Ascending aorta (tissue), 2 donors: ENCODE measurements around the gene MGAT5. TPM values are rescaled to one million over a fixed set of nuclear protein-coding genes. Genes with fewer than 3 reads are reported as not detected.

Experiments used
- DNase-seq, 2 donors: peaks; one replicate each; pipeline ENCODE4 v3.0.0-alpha.2; 2019; ENCODE audit warnings: low spot score in 2 of 2
- H3K27ac ChIP-seq, 2 donors: fragments of 200-600 bp; sonication (generic); one replicate each; pipeline ENCODE4 v1.5.1; 2016 to 2017; ENCODE audit warnings: mild to moderate bottlenecking in 1 of 2
- H3K27me3 ChIP-seq: fragments of 200-600 bp; sonication (generic); one replicate; pipeline ENCODE4 v1.5.1; 2017
- H3K36me3 ChIP-seq, 2 donors: fragments of 200-600 bp; sonication (generic); one replicate each; pipeline ENCODE4 v1.5.1; 2016
- H3K4me1 ChIP-seq, 2 donors: fragments of 200-600 bp; sonication (generic); one replicate each; pipeline ENCODE4 v1.5.1; 2016 to 2017; ENCODE audit warnings: mild to moderate bottlenecking in 1 of 2
- H3K4me3 ChIP-seq, 2 donors: fragments of 200-600 bp; sonication (generic); one replicate each; pipeline ENCODE4 v1.5.1; 2016 to 2017; ENCODE audit warnings: mild to moderate bottlenecking in 1 of 2
- H3K9me3 ChIP-seq, 2 donors: fragments of 200-600 bp; sonication (generic); one replicate each; pipeline ENCODE4 v1.5.1; 2016
- CTCF ChIP-seq, 3 experiments: fragments of 200-600 bp in 2 of 3; fragments of 450-650 bp in 1 of 3; sonication (generic) in 2 of 3; IDR thresholded peaks; one replicate each; pipeline ENCODE4 v1.5.1; 2016 to 2019; ENCODE audit warnings: antibody characterized with exemption in 3 of 3, mild to moderate bottlenecking in 1 of 3, moderate library complexity in 1 of 3
- intact Hi-C: fragments of 100-400 bp; cut with DNase I; formaldehyde crosslinking; loops from one replicate; pipeline ENCODE4 v1.15.1; 2023
- total RNA-seq: library from RNA; depleted of rRNA; stranded (reverse); fragments of >200 nt; gene quantifications from one replicate; pipeline ENCODE4 v1.1.0, GENCODE V29; 2016

The MGAT5 gene
- total RNA-seq, 1 donor from 2014 or later: 15.4 TPM

- no peaks in the 10 kb centered on the region for H3K27me3 ChIP-seq
- no peak for DNase-seq
- H3K36me3 ChIP-seq: no peaks in the 10 kb centered on the region
- no peak for TF ChIP-seq CTCF (IDR thresholded peaks at IDR 0.05)
- intact Hi-C loops: no loop called here
- H3K4me1 ChIP-seq: peaks cover 0 to 5% of the 10 kb centered on the region in 2 donors
- H3K27ac ChIP-seq: no peak overlapping the region
- H3K9me3 ChIP-seq: no peaks in the 10 kb centered on the region
- no peak overlapping the region for H3K4me3 ChIP-seq
These were observed 91.3 kb downstream of the MGAT5 start for GRCh38 chr2:134344954-134345697.

GRCh38 chr2:134346141-134346540 lies 92.3 kb downstream of the MGAT5 start:
- Histone ChIP-seq H3K9me3 (no peaks in the 10 kb centered on the region), H3K27ac (no peak overlapping the region), H3K36me3 (no peaks in the 10 kb centered on the region), H3K4me1 (peaks cover 0 to 5% of the 10 kb centered on the region in 2 donors), H3K4me3 (no peak overlapping the region), H3K27me3 (no peaks in the 10 kb centered on the region)
- DNase-seq: no peak
- intact Hi-C loops: no loop called here
- no peak for TF ChIP-seq CTCF (IDR thresholded peaks at IDR 0.05)

- Histone ChIP-seq H3K9me3 (no peaks in the 10 kb centered on the region), H3K4me1 (peaks cover 0 to 5% of the 10 kb centered on the region in 2 donors), H3K27ac (peak overlapping the region; percentile 54 to 60), H3K4me3 (no peak overlapping the region), H3K27me3 (no peaks in the 10 kb centered on the region), H3K36me3 (no peaks in the 10 kb centered on the region)
- intact Hi-C loops: no loop called here
- DNase-seq: no peak
- no peak for TF ChIP-seq CTCF (IDR thresholded peaks at IDR 0.05)
These were observed 93.9 kb downstream of the MGAT5 start for GRCh38 chr2:134347756-134348155.

- intact Hi-C loops: no loop called here
These were observed 94.4 kb downstream of the MGAT5 start for GRCh38 chr2:134348239-134348638.

GRCh38 chr2:134348760-134349159 lies 94.9 kb downstream of the MGAT5 start:
- peak overlapping the region; percentile 54 to 60 for H3K27ac ChIP-seq
- H3K4me1 ChIP-seq: peaks cover 0 to 5% of the 10 kb centered on the region in 2 donors
- intact Hi-C loops: no loop called here
- DNase-seq: no peak
- no peak overlapping the region for H3K4me3 ChIP-seq
- no peaks in the 10 kb centered on the region for H3K27me3 ChIP-seq
- TF ChIP-seq CTCF (IDR thresholded peaks at IDR 0.05): no peak
- no peaks in the 10 kb centered on the region for H3K9me3 ChIP-seq
- H3K36me3 ChIP-seq: no peaks in the 10 kb centered on the region

More at GRCh38 chr2:134348239-134348638, 94.4 kb downstream of the MGAT5 start:
- Histone ChIP-seq H3K4me1 (peaks cover 0 to 5% of the 10 kb centered on the region in 2 donors), H3K9me3 (no peaks in the 10 kb centered on the region), H3K4me3 (no peak overlapping the region), H3K27me3 (no peaks in the 10 kb centered on the region), H3K36me3 (no peaks in the 10 kb centered on the region), H3K27ac (peak overlapping the region; percentile 54 to 60)
- no peak for TF ChIP-seq CTCF (IDR thresholded peaks at IDR 0.05)
- DNase-seq: no peak
